BE2C (cell line): ENCODE data around the gene IL2RA.

Experiments
- DNase-seq: peaks from one replicate; pipeline ENCODE4 v3.0.0-alpha.2; 2020
- H3K27me3 ChIP-seq: fragments of 250-450 bp; sonication (Bioruptor Pico); 2 replicates; pipeline ENCODE4 v1.5.1; 2020; ENCODE audit warnings: mild to moderate bottlenecking
- H3K36me3 ChIP-seq: fragments of 250-450 bp; sonication (Bioruptor Pico); 2 replicates; pipeline ENCODE4 v1.5.1; 2020; ENCODE audit warnings: mild to moderate bottlenecking
- H3K4me1 ChIP-seq: fragments of 250-450 bp; sonication (Bioruptor Pico); 2 replicates; pipeline ENCODE4 v1.5.1; 2020
- H3K4me3 ChIP-seq: 2 replicates; pipeline ENCODE4 v1.5.1; 2011; ENCODE audit warnings: low read depth, low read length
- H3K9me3 ChIP-seq: fragments of 250-450 bp; sonication (Bioruptor Pico); 2 replicates; pipeline ENCODE4 v1.5.1; 2020
- TF ChIP-seq, protein P1 (sequence below): IDR thresholded peaks from 2 replicates; pipeline ENCODE4 v1.5.1; 2012; ENCODE audit warnings: mild to moderate bottlenecking, low read depth, low read length

The IL2RA gene

DNA sequence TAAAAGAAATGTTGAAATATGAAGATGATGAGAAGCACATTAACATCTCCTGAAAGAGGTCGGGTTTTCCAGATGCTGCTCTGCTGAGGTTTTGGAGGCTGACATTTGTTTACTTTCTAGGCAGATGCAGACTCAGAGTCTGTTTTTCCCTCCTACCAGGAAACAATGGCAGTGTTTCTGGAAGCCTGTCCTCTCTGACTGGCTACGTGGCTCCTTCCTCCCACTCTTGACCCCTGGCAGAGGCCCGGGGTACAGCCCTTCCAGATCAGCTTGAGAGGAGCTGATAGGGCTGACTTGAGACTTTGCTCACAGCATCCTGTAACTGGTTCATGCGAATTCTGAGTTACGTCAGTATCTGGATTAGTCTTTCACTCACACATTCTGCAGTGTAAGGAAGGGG lies 43.7 kb downstream of the IL2RA start:
- no peak for DNase-seq
- TF ChIP-seq, protein P1, sequence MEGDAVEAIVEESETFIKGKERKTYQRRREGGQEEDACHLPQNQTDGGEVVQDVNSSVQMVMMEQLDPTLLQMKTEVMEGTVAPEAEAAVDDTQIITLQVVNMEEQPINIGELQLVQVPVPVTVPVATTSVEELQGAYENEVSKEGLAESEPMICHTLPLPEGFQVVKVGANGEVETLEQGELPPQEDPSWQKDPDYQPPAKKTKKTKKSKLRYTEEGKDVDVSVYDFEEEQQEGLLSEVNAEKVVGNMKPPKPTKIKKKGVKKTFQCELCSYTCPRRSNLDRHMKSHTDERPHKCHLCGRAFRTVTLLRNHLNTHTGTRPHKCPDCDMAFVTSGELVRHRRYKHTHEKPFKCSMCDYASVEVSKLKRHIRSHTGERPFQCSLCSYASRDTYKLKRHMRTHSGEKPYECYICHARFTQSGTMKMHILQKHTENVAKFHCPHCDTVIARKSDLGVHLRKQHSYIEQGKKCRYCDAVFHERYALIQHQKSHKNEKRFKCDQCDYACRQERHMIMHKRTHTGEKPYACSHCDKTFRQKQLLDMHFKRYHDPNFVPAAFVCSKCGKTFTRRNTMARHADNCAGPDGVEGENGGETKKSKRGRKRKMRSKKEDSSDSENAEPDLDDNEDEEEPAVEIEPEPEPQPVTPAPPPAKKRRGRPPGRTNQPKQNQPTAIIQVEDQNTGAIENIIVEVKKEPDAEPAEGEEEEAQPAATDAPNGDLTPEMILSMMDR, result no peak
- Histone ChIP-seq H3K4me3 (no peak overlapping the region), H3K27me3 (peaks cover 4% of the 10 kb centered on the region), H3K4me1 (no peaks in the 10 kb centered on the region), H3K36me3 (no peaks in the 10 kb centered on the region), H3K9me3 (no peaks in the 10 kb centered on the region)

DNA sequence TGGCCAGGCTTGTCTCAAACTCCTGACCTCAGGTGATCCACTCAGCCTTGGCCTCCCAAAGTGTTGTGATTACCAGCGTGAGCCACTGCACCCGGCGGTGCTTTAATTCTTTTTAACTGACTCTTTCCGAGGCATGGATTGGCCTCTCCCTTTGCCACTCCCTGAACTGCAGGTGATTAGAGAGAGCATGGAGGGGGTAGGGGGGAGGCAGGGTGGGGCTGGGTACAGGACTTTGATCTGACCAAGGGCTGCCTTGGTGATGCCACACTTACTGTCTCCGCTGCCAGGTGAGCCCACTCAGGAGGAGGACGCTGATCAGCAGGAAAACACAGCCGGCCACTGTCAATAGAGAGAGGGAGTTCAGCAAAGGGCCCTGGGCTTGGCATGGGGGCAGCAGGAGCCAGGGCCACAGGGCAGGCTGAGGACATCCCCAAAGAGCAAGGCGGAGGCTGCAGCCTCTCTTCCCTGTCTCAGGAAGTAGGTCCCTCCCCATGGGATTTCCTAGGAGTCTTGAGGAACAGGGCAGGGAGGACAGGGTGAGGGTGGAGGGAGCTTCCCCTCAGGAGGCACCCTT lies 44.3 kb downstream of the IL2RA start:
- Histone ChIP-seq H3K27me3 (peaks cover 8% of the 10 kb centered on the region), H3K4me1 (no peaks in the 10 kb centered on the region), H3K9me3 (no peaks in the 10 kb centered on the region), H3K4me3 (no peak overlapping the region), H3K36me3 (no peaks in the 10 kb centered on the region)
- DNase-seq, result no peak
- TF ChIP-seq, protein P1, result no peak

DNA sequence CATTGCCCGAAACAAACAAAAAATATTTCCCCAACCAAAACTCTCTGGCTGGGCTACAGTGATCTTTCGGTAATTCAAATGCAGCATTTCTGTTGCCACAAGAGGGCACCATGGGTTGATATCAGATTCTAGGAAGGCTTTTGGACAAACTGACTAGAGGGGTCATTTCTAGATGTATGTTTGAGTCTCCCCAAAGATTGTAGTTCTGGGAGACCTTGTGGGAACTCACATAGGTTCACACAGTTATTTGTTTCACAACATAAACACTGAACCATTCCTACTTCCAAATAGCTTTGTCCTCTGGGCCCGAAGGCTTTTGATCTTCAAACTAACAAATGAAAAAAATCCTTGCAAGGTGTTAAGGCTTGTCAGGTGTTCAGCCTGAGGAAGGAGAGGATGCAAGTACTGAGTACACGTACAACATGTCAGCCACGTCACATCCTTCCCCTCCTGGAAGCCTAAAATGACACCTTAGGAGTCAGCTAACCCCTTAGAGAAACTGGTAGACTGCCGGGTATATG lies 47.9 kb downstream of the IL2RA start:
- no peaks in the 10 kb centered on the region for H3K9me3 ChIP-seq
- peak; percentile 26 for DNase-seq
- no peaks in the 10 kb centered on the region for H3K4me1 ChIP-seq
- H3K4me3 ChIP-seq, result no peak overlapping the region; the same call in 1 of the 2 replicates
- H3K27me3 ChIP-seq, result peaks cover 8% of the 10 kb centered on the region
- no peaks in the 10 kb centered on the region for H3K36me3 ChIP-seq
- TF ChIP-seq, protein P1, result peak; percentile 82

DNA sequence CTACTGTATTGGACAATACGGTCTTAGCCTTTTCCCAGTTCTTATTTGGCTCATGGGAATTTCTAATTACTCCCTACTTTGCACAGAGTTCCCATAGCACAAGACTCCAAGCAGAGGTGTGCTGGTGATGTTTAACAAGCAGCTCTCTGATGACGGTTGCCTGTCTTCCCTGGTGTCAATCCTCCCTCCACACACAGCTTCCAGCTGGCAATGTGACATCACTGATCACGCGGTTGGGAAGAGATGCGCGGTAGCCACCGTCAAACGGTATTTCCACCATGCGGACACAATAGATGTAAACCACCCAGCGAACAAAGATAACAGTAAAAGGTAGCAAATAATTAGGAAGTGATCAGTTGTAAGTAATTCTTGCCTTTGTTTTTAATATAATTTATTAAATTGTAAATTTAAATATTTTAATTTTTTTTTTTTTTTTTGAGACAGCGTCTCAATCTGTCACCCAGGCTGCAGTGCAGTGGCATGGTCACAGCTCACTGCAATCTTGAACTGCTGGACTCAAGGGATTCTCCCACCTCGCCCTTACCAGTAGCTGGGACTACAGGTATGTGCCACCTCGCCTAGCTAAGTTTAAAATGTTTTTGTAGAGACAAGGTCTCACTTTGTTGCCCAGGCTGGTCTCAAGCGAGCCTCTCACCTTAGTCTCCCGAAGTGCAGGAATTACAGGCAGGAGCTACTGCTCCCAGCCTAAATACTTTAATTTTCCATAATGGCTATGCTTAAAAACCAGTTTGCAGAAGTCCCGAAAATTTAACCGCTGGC lies 48.6 kb downstream of the IL2RA start:
- no peaks in the 10 kb centered on the region for H3K36me3 ChIP-seq
- H3K9me3 ChIP-seq, result no peaks in the 10 kb centered on the region
- TF ChIP-seq, protein P1, result no peak
- peak; percentile 14 for DNase-seq
- H3K4me1 ChIP-seq, result no peaks in the 10 kb centered on the region
- H3K27me3 ChIP-seq, result peaks cover 8% of the 10 kb centered on the region
- peak overlapping the region; percentile 2; the same call in 1 of the 2 replicates for H3K4me3 ChIP-seq

DNA sequence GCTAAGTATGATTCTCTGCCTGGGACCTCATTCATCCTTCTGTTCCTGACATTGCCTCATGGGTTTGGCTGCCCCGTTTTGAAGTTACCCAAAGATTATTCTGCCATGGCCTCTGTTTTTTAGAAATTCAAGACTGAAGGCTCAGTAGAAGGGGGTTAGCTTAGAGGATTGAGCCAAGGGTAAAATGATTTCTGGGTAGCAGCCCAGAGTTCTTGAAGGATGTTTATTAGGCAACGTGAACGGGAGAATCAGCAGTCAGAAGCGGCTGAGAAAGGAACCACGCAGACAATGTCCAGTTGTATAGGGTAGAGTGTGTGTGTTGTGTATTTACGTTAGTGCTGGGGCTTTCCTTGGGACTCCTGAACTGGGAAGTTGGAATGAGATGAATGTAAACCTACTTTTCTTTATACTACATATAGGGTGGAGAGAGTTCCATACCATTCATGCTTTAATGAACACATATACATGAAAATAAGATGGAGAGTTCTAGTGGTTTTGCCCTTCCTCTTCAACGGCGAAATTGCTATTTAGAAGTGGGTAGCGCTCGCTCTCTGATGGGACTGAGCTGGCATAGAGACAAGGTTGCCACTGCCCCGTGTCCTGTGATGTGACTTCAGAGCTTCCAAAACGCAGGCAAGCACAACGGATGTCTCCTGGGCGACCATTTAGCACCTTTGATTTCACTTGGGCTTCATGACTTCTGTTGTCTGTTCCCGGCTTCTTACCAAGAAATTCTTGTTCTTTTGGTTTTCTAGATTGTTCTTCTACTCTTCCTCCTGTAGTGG lies 49.9 kb downstream of the IL2RA start:
- no peak for DNase-seq
- H3K36me3 ChIP-seq, result no peaks in the 10 kb centered on the region
- H3K27me3 ChIP-seq, result peaks cover 8% of the 10 kb centered on the region
- no peaks in the 10 kb centered on the region for H3K9me3 ChIP-seq
- no peak overlapping the region for H3K4me3 ChIP-seq
- no peaks in the 10 kb centered on the region for H3K4me1 ChIP-seq
- TF ChIP-seq, protein P1, result no peak
